Endometrial microvascular endothelial cells (primary cell): ENCODE data around the gene IL1RAPL1. TPM values are rescaled to one million over a fixed set of nuclear protein-coding genes. Genes with fewer than 3 reads are reported as not detected.
"Not testable (repeated sequence)": the region's sequence is repeated elsewhere in the genome, so short reads cannot be mapped to it uniquely, and the experiment has no call there.

Source experiments
- in situ Hi-C: cut with HindIII; loops from 2 replicates; pipeline ENCODE4 v1.10.0; 2017; ENCODE audit warnings: low sequenced_read_pairs, low pct_unique_long_range_greater_than_20kb; ENCODE audit errors: inconsistent ontology term
- total RNA-seq: library from RNA; depleted of rRNA; stranded (reverse); fragments of >200 nt; gene quantifications from one replicate; pipeline ENCODE4 v1.2.3, GENCODE V29; 2015; ENCODE audit errors: inconsistent ontology term

Gene IL1RAPL1
- total RNA-seq, 1 donor from 2014 or later: 0.28 TPM

DNA sequence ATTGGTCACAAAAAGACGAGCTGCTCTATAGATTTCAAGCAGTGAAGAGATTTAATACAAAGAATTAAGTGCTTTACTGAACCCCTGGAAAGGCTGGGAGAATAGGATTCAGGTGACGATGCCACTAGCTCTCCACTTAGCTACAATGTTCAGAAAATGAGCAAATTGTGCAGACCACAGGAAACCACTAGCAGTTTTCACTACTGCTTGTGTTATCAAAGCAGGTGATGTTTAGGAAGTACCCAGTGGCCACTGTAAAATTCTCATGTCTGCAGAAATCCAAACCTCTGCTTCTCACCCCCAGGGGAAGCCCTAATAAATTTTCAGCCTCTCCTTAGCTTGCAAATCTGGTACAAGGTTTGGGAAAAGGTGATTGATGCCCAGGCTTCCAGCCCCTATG lies 165.1 kb downstream of the IL1RAPL1 start:
- in situ Hi-C loops: no loop called here

DNA sequence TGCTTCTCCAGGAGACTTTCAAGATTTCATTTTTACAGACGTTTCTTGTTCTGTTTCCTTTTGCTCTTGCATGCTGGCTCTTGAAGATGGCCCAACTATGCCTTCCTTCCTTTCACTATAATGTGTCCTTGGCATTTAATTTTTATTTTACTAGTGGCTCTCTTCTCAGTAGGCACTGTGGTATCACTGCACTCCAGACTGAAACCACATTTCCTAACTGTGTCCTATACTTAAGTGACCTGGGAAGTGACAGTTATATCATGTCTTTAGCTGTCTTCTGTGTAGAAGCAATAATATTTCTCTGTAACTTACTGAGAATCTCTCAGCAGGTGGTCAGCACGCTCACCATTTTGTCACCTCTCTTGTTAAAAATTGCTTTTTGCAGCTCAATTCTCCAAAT lies 168.9 kb downstream of the IL1RAPL1 start:
- in situ Hi-C loops: no loop called here

DNA sequence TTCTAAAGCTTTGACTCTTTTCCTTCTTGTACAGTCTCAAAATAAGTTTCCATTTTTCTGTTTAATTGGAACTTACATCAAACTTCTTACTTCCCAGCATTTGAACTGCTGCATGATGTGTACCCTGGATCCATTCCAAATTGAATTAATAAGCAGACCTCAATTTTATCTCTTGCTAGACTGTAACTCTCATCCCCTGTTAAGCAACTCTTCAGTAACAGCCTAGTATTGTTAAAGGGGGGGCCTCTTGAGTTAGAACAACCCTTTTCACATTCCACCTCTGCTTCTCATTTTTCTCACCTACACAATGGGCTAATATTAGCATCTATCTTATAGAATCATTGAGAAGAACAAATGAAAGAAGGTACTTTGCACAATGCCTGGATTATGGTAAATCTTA lies 169.4 kb downstream of the IL1RAPL1 start:
- in situ Hi-C loops: no loop called here

- in situ Hi-C loops: no loop called here
Observed at GRCh38 chrX:28757290-28757689, 170.0 kb downstream of the IL1RAPL1 start.

DNA sequence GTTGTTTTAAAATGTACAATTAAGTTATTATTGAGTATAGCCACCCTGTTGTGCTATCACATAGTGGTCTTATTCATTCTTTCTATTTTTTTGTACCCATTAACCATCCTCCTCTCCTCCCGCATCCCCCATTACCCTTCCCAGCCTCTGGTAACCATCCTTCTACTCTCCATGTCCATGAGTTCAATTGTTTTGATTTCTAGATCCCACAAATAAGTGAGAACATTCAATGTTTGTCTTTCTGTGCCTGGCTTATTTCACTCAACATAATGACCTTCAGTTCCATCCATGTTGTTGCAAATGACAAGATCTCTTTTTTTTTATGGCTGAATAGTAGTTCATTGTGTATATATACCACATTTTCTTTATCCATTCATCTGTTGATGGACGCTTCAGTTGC lies 179.3 kb downstream of the IL1RAPL1 start:
- in situ Hi-C loops: not testable (repeated sequence)

GRCh38 chrX:28773807-28774206 lies 186.6 kb downstream of the IL1RAPL1 start:
- in situ Hi-C loops: no loop called here

- in situ Hi-C loops: no loop called here
Observed at GRCh38 chrX:28787206-28787605, 200.0 kb downstream of the IL1RAPL1 start.

DNA sequence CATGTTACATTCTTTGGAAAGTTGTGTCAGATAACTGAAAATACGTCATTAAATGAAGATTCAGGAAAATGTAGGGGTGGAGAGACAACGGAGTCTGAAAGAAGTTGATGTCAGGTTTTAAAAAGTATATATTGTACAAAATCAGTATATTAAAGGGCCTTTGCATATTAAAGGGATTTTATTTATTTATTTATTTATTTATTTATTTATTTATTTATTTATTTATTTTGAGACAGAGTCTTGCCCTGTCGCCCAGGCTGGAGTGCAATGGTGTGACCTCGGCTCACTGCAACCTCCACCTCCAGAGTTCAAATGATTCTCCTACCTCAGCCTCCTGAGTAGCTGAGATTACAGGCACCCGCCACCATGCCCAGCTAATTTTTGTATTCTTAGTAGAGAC lies 213.4 kb downstream of the IL1RAPL1 start:
- in situ Hi-C loops: not testable (repeated sequence)

DNA sequence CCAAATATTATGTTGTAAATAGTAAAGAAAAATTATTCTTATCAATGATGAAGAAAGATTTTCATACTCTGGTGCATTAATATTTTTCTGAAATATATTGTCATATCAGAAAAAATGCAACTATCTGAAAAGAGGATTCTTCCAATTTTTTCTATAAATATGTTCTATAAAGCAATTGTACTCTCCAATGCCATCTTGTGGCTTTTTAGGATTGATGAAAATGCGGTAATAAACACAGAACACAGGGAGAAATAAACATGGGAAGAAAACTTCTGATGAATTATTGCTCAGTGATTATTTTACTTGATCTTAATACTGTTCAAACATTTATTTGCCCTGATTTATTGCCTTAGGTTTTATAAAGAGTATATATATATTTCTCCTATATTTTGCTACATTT lies 215.4 kb downstream of the IL1RAPL1 start:
- in situ Hi-C loops: no loop called here

GRCh38 chrX:28835991-28836390 lies 248.7 kb downstream of the IL1RAPL1 start:
- in situ Hi-C loops: no loop called here

- in situ Hi-C loops: no loop called here
Observed at GRCh38 chrX:28843817-28844216, 256.6 kb downstream of the IL1RAPL1 start.

GRCh38 chrX:28847423-28847822 lies 260.2 kb downstream of the IL1RAPL1 start:
- in situ Hi-C loops: no loop called here

DNA sequence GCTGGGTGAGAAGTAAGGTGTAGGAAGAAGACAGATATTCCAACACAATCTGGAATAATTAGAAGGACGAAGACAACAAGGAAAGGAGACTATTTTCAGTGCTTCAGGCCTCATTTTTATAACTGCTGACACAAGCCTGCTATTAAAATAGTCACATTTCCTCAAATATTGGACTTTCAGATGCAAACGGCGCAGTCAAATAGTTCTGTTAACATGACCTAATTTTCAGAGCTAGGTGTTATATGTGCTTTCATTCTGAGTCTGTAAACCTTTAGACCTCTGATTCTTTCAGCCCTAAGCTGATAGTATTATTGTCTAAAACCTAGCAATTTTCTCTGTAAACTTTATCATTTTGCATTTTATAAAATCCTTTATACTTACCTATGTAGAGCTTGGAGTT lies 261.5 kb downstream of the IL1RAPL1 start:
- in situ Hi-C loops: no loop called here

- in situ Hi-C loops: no loop called here
Observed at GRCh38 chrX:28850955-28851354, 263.7 kb downstream of the IL1RAPL1 start.

DNA sequence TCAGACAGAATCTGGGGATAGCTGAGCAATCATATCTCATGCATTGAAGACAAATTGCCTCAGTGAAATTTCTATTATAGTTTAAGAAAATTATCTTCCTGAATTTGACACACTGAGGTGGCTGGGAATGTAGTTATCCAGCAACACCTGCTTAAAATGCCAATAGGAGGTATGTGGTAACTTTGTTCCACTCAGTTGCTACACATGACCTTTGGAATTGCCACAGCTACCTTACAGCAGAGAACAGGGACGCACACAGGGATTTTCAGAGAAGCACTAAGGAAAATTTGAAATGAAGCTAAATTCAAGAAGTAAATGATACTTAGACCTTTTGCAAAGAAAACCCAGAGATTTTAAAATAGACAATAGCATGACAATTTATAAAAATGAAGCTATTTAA lies 264.6 kb downstream of the IL1RAPL1 start:
- in situ Hi-C loops: no loop called here

DNA sequence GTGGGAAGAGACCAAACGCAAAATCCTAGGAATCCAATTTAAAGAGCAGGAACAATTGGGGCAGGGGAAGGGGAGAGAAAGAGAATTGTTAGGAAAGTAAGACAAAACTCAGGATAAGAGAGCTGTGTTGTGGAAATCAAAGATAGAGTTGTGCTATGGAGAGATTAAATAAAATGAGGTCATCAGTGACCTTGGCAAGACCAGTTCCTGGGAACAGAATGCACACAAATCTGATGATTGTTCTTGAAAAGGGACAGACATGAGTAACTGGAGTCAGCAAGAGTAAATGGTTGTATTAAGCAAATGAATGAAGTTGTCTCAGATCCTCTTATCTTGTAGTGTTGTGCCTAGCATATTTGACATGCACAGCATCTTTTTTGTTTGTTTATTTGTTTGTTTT lies 267.4 kb downstream of the IL1RAPL1 start:
- in situ Hi-C loops: no loop called here

GRCh38 chrX:28876408-28876807 lies 289.2 kb downstream of the IL1RAPL1 start:
- in situ Hi-C loops: no loop called here

DNA sequence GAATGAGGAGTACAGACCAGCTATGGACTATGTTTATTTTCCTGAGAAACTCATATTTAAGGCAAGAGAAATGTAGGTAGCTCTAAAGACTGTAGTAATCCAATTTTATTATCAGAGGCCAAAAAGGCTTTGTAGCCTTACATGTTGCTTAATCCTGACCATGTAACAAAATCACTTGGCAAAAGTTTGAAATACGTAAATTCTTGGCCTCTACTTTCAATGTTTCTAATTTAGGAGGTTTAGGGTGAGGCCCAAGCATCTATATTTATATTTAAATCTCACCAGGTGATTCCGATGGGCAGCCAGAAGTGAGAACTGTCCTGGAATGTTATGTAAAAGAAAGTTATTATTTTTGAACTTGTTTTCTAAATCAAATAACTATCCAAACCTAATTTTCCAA lies 289.7 kb downstream of the IL1RAPL1 start:
- in situ Hi-C loops: no loop called here

DNA sequence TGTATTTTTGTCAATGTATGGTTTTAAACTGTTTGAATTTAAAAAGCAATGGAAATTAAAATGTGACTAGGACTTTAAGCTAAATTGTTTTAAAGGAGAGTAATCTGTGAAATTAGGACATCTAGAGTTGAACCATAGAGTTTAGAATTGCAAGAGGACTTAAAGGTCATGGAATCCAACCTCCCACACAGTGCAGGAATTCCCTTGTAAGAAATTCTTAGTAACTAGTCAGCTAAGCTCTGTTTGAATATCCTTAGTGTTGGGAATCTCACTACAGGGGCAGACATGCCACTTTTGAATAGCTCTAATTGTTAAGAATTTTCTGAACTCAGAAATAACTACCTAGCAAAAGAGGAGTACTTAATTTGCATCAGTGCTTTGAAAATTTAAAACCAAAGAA lies 292.9 kb downstream of the IL1RAPL1 start:
- in situ Hi-C loops: no loop called here

- in situ Hi-C loops: no loop called here
Observed at GRCh38 chrX:28884823-28885222, 297.6 kb downstream of the IL1RAPL1 start.

GRCh38 chrX:28888416-28888815 lies 301.2 kb downstream of the IL1RAPL1 start:
- in situ Hi-C loops: no loop called here

DNA sequence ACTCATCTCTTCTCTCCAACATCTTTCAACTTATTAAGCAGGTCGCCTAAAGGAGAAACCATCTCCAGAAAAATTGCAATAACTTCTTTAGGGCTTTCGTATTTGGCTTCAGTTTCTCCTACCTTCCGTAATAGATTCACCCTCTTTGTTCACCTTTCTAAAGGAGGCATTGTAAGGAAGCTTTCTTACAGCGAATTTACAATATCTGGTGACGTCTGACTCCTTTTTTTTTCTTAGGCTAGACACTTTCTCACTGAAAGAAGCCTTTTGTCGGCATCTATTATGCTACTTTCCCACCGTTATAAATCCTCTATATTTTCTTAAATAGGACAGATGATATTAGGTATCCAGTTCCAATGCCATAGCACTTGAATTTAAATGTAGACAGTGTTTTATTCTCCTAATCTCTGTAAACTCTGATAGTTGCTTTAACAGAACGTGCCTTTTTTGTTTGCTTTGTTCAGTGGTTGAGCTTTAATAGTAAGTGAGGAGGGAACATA lies 302.4 kb downstream of the IL1RAPL1 start:
- in situ Hi-C loops: no loop called here
